Cerebellar nuclear complex (tissue), 1 donor: Measurements from ENCODE around the gene SIRT5.

Source experiments
- DNase-seq, 2 experiments: peaks; one replicate each; lab custom pipeline; 2025; lab: John Stamatoyannopoulos, UW

SIRT5 gene

DNA sequence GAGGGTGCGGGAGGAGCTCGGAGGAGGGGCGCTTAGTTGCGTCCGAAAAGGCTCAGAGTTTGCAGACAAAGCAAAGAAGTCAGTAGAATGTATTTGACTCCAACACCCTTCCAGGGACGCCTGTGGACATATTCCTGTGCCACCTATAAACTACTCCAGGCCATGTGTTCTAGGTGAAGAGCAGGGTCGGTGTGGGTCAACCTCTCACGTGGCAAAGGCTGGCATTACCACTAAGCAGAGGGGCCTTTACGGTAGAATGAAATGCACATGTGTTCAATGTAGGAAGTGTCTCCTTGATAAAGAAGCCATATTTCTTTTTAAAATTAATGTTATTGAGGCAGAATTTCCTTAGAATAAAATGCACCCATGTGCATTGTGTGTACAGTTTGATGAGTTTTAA, 15.4 kb downstream of the SIRT5 start:
- no peak for DNase-seq

DNA sequence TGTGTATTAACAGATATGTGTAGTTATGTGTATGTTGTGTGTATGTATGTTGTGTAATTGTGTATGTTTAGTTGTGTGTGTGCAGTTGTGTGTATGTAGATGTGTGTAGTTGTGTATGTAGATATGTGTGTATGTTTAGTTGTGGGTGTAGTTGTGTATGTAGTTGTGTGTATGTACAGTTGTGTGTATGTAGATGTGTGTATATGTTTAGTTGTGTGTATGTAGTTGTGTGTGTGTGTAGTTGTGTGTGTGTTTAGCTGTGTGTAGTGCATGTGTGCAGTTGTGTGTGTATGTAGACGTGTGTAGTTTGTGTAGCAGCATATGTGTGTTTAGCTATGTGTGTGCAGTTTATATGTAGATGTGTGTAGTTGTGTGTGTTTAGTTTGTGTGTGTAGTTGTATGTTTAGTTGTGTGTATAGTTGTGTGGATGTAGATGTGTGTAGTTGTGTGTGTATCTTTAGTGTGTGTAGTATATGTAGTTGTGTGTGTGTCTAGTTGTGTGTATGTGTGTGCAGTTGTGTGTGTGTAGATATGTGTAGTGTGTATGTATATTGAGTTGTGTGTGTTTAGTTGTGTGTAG, 16.3 kb downstream of the SIRT5 start:
- DNase-seq: no peak

DNA sequence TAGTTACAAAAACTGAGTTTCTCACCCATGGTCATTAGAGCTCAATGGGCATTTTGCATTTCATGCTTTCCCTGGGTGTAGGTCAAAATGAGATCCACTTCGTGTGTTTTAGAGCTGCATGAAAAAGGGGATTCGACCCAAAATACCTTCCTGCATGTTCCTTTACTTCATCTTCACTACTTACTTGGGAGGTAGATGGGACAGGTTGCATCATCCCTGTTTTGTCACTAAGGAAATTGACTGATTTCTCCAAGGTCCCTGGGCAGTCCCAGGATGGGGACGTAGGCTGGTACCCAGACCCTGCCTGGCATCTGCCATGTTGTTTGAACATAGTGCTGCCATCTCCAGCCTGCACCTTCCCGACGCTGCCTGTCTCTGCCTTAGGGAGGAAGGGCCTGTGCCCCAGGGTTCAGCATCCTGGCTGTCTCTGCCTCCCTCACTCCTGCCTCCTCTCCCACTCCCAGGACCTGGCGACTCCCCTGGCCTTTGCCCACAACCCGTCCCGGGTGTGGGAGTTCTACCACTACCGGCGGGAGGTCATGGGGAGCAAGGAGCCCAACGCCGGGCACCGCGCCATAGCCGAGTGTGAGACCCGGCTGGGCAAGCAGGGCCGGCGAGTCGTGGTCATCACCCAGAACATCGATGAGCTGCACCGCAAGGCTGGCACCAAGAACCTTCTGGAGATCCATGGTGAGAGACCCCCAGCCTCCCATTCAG, 17.0 kb downstream of the SIRT5 start:
- no peak for DNase-seq

GRCh38 chr6:13593103-13593502, 18.7 kb downstream of the SIRT5 start:
- no peak for DNase-seq

GRCh38 chr6:13593720-13594119, 19.3 kb downstream of the SIRT5 start:
- no peak for DNase-seq

- DNase-seq: no peak
Measured at GRCh38 chr6:13597073-13597472, 22.7 kb downstream of the SIRT5 start.

DNA sequence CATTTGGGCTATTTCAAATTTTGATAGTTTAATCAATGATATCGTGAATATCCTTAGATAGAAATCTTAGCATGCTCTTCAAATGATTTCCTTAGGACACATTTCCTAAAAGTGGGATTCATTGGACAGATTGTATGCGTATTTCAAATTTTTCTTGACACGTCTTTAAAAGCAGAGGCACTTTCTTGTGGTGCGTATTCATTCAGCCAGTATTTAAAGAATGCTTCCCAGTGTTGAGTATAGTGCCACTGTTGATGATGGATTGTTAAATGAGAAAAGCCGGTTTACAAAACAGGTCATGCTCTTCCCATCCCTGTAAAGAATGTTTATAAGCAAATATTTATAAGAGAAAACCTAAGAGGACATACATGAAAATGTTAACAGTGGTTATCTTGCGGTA, 25.6 kb downstream of the SIRT5 start:
- DNase-seq: no peak

- no peak for DNase-seq
Measured at GRCh38 chr6:13604135-13604534, 29.7 kb downstream of the SIRT5 start.

DNA sequence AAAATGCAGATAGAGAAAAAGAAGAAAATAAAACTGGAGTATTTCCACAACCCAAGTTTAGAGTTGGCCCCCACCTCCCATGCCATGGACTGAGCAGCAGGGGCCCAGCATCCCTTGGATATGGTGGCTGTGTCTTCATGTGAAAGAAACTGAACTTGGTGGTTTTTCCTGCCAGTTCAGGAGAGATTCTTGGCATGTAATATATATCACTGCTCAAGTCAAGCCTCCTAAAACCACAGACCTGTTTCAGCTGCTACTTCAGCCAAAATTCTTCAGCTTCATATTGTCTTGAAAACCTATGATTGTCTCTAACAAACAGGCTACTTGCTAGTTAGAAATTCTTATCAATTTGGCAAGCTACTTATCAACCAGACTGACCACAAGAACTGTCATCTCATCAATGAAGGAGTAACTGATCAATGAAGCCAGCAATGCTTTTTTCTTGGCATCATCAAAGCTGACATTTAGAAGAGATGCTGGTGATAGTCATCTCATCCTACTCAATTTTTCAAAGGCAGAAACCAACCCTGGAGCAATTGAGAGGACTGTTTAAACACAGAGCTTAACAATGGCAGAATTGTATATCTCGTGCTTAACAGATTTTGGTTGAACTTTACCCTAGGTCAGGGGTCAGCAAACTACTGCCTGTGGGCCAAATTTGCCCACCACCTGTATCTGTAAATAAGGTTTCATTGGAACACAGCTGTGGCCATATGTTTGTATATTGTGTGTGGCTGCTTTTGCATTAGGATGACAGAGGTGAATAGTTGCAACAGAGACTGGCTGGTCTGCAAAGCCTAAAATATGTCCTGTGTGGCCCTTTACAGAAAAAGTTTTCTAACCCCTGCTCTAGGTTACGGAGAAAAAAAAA, 30.4 kb downstream of the SIRT5 start:
- no peak for DNase-seq

DNA sequence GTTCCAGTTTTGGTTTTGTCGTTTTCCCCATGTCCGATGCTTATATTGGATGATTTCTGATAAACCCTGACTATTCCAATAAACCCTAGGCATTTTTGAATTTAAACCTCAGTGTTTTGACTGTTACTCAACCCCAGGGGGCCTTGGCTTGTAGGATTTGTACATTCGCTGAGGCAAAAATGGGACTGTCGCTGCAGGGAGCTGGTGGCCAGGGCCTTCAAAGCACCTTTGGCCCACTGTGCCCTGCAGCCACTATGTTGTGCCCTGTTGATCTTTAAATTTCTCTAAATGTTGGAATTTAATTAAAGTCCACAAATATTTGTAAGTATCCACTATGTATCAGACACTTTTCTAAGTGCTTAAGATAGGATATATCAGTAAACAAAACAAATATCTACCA, 31.2 kb downstream of the SIRT5 start:
- DNase-seq: no peak

DNA sequence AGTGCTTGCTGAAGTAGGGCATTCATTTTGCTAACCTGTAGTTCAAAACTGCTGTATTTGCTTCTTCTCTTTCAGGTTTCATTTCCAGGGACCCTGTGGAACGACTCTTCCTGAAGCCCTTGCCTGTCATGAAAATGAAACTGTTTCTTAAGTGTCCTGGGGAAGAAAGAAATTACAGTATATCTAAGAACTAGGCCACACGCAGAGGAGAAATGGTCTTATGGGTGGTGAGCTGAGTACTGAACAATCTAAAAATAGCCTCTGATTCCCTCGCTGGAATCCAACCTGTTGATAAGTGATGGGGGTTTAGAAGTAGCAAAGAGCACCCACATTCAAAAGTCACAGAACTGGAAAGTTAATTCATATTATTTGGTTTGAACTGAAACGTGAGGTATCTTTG, 37.3 kb downstream of the SIRT5 start:
- DNase-seq: no peak

- DNase-seq: no peak
Measured at GRCh38 chr6:13613029-13613594, 38.7 kb downstream of the SIRT5 start.

DNA sequence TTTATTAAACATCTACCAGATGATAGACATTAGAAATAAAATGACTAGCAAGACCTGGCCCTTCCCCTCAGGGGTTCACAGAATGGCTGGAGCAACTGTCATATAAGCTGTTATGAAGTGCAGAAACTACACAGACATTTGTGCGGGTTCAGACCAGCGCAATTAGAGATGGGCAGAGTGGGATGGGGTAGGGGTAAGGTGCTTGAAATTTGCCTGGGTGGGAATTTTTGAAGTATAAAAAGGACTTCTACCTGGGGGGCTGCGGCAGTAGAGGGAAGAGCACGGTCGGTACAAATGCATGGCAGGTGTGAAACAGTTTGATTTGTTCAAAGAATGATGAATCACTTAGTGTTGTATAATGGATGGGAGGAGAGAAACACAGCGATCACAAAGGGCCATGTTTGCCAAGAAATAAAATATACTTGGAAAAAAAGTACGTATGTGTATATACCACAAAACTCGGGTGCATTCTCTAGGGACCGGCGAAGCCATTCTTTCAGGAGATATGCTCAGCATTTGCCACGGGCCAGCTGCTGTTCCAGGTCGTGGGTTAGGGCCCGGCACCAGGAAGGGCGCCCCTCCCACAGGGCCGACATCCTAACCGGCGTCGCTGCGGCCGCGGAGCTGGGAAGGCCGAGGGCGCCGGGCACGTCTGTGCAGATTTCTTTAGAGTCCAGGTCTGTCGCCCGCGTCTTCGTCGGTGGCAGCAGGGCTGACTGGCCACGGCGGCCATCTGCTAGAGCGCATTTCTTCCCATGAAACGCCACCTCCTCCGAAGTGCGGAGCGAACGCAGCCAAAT, 39.9 kb downstream of the SIRT5 start:
- DNase-seq: no peak

- DNase-seq: peak; percentile 44 to 89
Measured at GRCh38 chr6:13614926-13615791, 40.8 kb downstream of the SIRT5 start, which contains the start of gene NOL7. Gene NOL7 (plus strand): TSS chr6:13615335. CDS start chr6:13615359, 24 bp downstream.

DNA sequence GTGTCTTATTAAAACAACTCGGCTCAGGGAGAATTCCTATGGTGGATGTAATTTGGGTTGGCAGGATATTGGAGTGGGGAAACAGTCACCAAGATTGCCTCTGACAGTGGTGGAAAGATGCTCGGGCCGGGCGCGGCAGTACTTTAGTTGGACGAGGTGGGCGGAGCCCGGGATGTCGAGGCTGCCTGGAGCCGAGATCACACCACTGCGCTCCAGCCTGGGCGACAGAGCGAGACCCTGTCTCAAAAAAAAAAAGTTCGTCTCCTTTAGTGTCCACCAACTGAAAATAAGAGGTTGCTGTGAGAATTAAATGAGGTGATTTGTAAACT, 41.4 kb downstream of the SIRT5 start:
- DNase-seq: no peak

DNA sequence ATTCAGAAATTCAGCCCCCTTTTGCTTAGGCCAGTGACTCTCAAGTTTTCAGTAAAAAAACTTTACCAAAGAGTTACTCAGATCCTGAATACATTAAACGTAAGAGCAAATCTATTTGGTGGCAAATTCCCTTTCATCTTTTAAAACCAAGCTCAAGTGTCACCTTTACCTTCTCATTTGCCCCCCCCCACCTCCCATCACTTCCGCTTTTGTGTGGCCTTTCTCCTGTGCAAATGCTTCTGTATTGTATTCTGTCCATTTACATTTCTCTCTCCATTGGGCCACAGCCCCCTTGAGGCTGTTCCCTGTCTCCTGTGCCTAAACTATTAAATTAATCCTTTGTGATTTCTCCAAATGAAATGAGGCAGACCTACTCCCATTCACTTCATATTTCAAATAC, 42.7 kb downstream of the SIRT5 start:
- no peak for DNase-seq

DNA sequence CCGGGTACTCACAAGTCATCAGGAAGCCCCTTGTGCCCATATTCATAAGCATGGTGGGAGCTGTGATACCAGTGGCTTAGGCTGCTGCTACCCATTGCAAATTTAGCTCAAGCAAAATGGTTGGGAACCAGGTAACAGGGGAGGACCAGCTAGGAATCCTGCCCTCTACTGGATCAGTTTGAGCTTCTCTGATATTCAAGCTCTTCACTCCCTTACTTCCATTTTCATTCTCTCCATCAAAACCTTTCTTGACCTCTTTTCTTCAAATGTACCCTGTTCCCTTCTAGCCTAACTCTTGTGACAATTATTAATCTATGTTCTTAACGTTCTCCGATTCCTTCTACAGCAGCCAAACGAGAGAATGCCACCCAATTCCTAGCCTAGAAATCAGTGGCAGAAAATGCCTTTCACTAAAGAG, 50.5 kb downstream of the SIRT5 start:
- no peak for DNase-seq

DNA sequence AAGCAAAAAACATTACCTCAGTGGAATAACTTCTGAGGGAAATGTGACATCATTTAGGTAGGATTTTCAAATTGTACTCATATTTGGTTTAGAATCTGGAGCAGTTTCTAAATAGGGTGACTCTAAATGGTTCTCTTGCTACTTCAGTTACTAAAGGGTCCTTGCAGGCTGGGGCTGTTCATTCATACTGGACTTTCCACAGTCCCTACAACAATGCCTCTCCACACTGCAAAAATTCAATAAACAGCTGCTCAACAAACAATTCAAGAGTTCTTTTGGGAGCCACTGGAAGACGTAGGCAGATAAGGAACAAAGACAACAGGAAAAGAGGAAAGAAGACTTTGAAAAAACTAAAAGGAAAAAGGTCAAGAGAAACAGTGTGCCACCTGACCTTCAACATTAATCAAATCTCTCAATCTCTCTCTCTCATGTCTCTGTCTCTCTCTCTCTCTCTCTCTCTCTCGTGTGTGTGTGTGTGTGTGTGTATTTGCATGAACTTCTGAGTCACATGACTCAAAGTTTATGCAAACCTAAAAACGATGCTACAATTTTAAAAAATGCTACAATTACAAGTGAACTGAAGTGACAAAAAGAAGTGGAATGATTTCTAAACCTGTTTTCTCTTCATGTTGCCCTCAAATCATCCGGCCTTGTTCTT, 55.2 kb downstream of the SIRT5 start:
- no peak for DNase-seq

- DNase-seq: no peak
Measured at GRCh38 chr6:13630499-13630898, 56.1 kb downstream of the SIRT5 start.

- DNase-seq: no peak
Measured at GRCh38 chr6:13633343-13633742, 58.9 kb downstream of the SIRT5 start.
